GM23338 (cell line): ENCODE measurements around the gene SLC13A3.

Source experiments
- CREB1 ChIP-seq: fragments of 250-450 bp; sonication (Bioruptor Pico); IDR thresholded peaks from 2 replicates; pipeline ENCODE4 v1.5.0; 2020; ENCODE audit warnings: low read depth, mild to moderate bottlenecking, moderate library complexity
- CTCF ChIP-seq, 2 experiments: fragments of 200-600 bp in 1 of 2; sonication (generic) in 1 of 2; conservative IDR thresholded peaks; 2 replicates each; pipeline versions ENCODE4 v1.5.1 to v1.6.1; 2016 to 2017; ENCODE audit warnings: antibody characterized with exemption in 2 of 2, low read depth in 2 of 2, mild to moderate bottlenecking in 2 of 2, moderate library complexity in 1 of 2
- EZH2 ChIP-seq: fragments of 200-600 bp; sonication (generic); IDR thresholded peaks from one replicate; pipeline ENCODE4 v1.8.0; 2017; ENCODE audit warnings: antibody characterized with exemption, mild to moderate bottlenecking, low read depth; ENCODE audit not compliant: unreplicated experiment
- NANOG ChIP-seq: IDR thresholded peaks from 2 replicates; pipeline ENCODE4 v1.6.1; 2016; ENCODE audit warnings: antibody characterized with exemption, borderline replicate concordance
- POLR2AphosphoS5 ChIP-seq: IDR thresholded peaks from 2 replicates; pipeline ENCODE4 v1.6.1; 2016; ENCODE audit warnings: antibody characterized with exemption, low read depth
- REST ChIP-seq: IDR thresholded peaks from one replicate; pipeline ENCODE4 v1.6.1; 2018; ENCODE audit warnings: antibody characterized with exemption; ENCODE audit not compliant: unreplicated experiment
- ZNF462 ChIP-seq: fragments of 250-450 bp; sonication (Bioruptor Pico); IDR thresholded peaks from 2 replicates; pipeline ENCODE4 v1.5.0; 2020; ENCODE audit warnings: mild to moderate bottlenecking, moderate library complexity

GRCh38 chr20:46696791-46697279 is 45.6 kb upstream of the SLC13A3 start:
- TF ChIP-seq CTCF (conservative IDR thresholded peaks at IDR 0.05; ENCODE audit: low read depth in 2 of 2) (no peak), CREB1 (no peak), REST (no peak), EZH2 (no peak), POLR2AphosphoS5 (no peak), ZNF462 (CRISPR knock-in tag) (no peak), NANOG (no peak)
